Measurements from ENCODE around the gene IQCB1. TPM values are rescaled to one million over a fixed set of nuclear protein-coding genes. Genes with fewer than 3 reads are reported as not detected.

The IQCB1 gene
- total and polyA plus RNA-seq, 2 of the 8 experiments (the other 6 are each of a cell fraction or from before 2014, with no cell fraction given) = 21.7 to 31.2 TPM

- CTCF ChIA-PET (ENCODE audit: partially characterized antibody) = no interaction called here
Measured at GRCh38 chr3:121870717-121871116, 35.9 kb upstream of the IQCB1 start.

More at GRCh38 chr3:121870717-121871116, 35.9 kb upstream of the IQCB1 start:
- H2AFZ ChIP-seq (ENCODE audit: low read length) = no peak overlapping the region
- no peak overlapping the region for H4K5ac ChIP-seq (ENCODE audit: insufficient read length, low read depth, low read length)
- H4K8ac ChIP-seq (ENCODE audit: extremely low read depth, insufficient read depth, low read length) = no peak overlapping the region
- no peak overlapping the region for H2BK5ac ChIP-seq (ENCODE audit: low read depth, low read length)
- no peak overlapping the region for H2BK15ac ChIP-seq (ENCODE audit: low read length)
- no peak overlapping the region for H3K56ac ChIP-seq (replicated peaks; ENCODE audit: insufficient read length, low read depth, low read length)
- DNase-seq (ENCODE audit: low read depth in 1 of 2, low spot score in 2 of 2) = no peak
- no peak overlapping the region for H3K4me3 ChIP-seq (ENCODE audit: extremely low read depth in 1 of 4, insufficient read depth in 2 of 4, low read depth in 3 of 4, low read length in 4 of 4)
- no peaks in the 10 kb centered on the region for H3K9me3 ChIP-seq (ENCODE audit: insufficient read depth in 2 of 2, low read depth in 1 of 2, low read length in 1 of 2)
- no peak overlapping the region for H2AK5ac ChIP-seq (ENCODE audit: low read depth, low read length)
- H3K23ac ChIP-seq (ENCODE audit: insufficient read length) = no peak overlapping the region
- H3K18ac ChIP-seq (ENCODE audit: extremely low read depth, low read length) = no peak overlapping the region
- TF ChIP-seq RNF2 (IDR thresholded peaks at IDR 0.05; ENCODE audit: borderline replicate concordance, low read depth, low read length, missing control alignments, poor library complexity, severe bottlenecking) = no peak
- TF ChIP-seq E2F6 (IDR thresholded peaks at IDR 0.05) = no peak
- TF ChIP-seq POLR2AphosphoS5 (IDR thresholded peaks at IDR 0.05; ENCODE audit: low read depth, low read length) = no peak
- TF ChIP-seq KDM4A (IDR thresholded peaks at IDR 0.05; ENCODE audit: low read depth, low read length, severe bottlenecking) = no peak
- H2BK12ac ChIP-seq (ENCODE audit: low read depth, low read length) = no peak overlapping the region
- no peak overlapping the region for H2BK20ac ChIP-seq (ENCODE audit: low read length)
- no peaks in the 10 kb centered on the region for H4K20me1 ChIP-seq (replicated peaks in 1 of 2; ENCODE audit: control insufficient read depth in 1 of 2, insufficient read depth in 2 of 2, low read length in 2 of 2)
- no peak overlapping the region for H3K14ac ChIP-seq (ENCODE audit: insufficient read length)
- H3K79me1 ChIP-seq (ENCODE audit: low read depth, low read length) = no peaks in the 10 kb centered on the region
- H3K79me2 ChIP-seq (ENCODE audit: control insufficient read depth in 1 of 2, insufficient read depth in 2 of 2, low read length in 2 of 2) = no peaks in the 10 kb centered on the region
- H2BK120ac ChIP-seq (replicated peaks; ENCODE audit: low read depth, low read length) = no peak overlapping the region
- H3K4me2 ChIP-seq (ENCODE audit: insufficient read depth in 1 of 2, low read depth in 2 of 2, low read length in 2 of 2) = no peak overlapping the region
- no peak for FAIRE-seq
- no peak overlapping the region for H4K91ac ChIP-seq (replicated peaks; ENCODE audit: insufficient read length, low read length)
- H3K36me3 ChIP-seq (ENCODE audit: control insufficient read depth in 2 of 4, insufficient read depth in 4 of 4, low read length in 3 of 4) = no peaks in the 10 kb centered on the region
- H3K4ac ChIP-seq (replicated peaks; ENCODE audit: insufficient read length, low read depth, low read length) = no peak overlapping the region
- no peaks in the 10 kb centered on the region for H3K23me2 ChIP-seq (ENCODE audit: low read depth, low read length)
- POLR2A ChIA-PET (ENCODE audit: partially characterized antibody) = no interaction called here
- no peak overlapping the region for H3K9ac ChIP-seq (replicated peaks in 1 of 4; ENCODE audit: extremely low read depth in 1 of 4, low read depth in 3 of 4, low read length in 3 of 4)
- no peaks in the 10 kb centered on the region for H3K4me1 ChIP-seq (replicated peaks in 1 of 4; ENCODE audit: control insufficient read depth in 3 of 4, insufficient read depth in 4 of 4, low read length in 3 of 4)
- H3K27me3 ChIP-seq (replicated peaks in 1 of 4; ENCODE audit: control insufficient read depth in 3 of 4, extremely low read depth in 1 of 4, insufficient read depth in 3 of 4, low read length in 3 of 4) = no peaks in the 10 kb centered on the region
- H3K27ac ChIP-seq (ENCODE audit: low read depth, low read length) = no peak overlapping the region
